Upper lobe of left lung (tissue), 6 donors: ENCODE measurements around the gene DSC2. TPM values are rescaled to one million over a fixed set of nuclear protein-coding genes. Genes with fewer than 3 reads are reported as not detected.
A peak's percentile ranks its signal among the peaks of the same experiment; 100 is the strongest.

Source experiments
- ATAC-seq, 2 donors: fragments of 200-7000 bp; cut with Tn5 transposase; one replicate each; pipeline ENCODE4 v1.9.1; 2022; ENCODE audit warnings: mild to moderate bottlenecking in 2 of 2, moderate library complexity in 2 of 2; ENCODE audit not compliant: low FRiP score in 2 of 2
- DNase-seq, 2 donors: peaks; one replicate each; pipeline ENCODE4 v3.0.0-alpha.2; 2019 to 2020
- H3K27ac ChIP-seq, 4 donors: fragments of 200-600 bp; sonication (generic); one replicate each; pipeline ENCODE4 v1.5.1; 2016 to 2019
- H3K27me3 ChIP-seq, 4 donors: fragments of 200-600 bp; sonication (generic); one replicate each; pipeline ENCODE4 v1.5.1; 2017 to 2019
- H3K36me3 ChIP-seq, 4 donors: fragments of 200-600 bp; sonication (generic); one replicate each; pipeline ENCODE4 v1.5.1; 2016 to 2019
- H3K4me1 ChIP-seq, 4 donors: fragments of 200-600 bp; sonication (generic); one replicate each; pipeline ENCODE4 v1.5.1; 2018 to 2019
- H3K4me3 ChIP-seq, 4 donors: fragments of 200-600 bp; sonication (generic); one replicate each; pipeline ENCODE4 v1.5.1; 2017 to 2019; ENCODE audit warnings: mild to moderate bottlenecking in 2 of 4, moderate library complexity in 1 of 4
- H3K9me3 ChIP-seq, 4 donors: fragments of 200-600 bp; sonication (generic); one replicate each; pipeline ENCODE4 v1.5.1; 2018 to 2019
- EP300 ChIP-seq, 4 donors: sonication (generic); formaldehyde crosslinking; IDR thresholded peaks; one replicate each; pipeline ENCODE4 v1.5.1; 2017; ENCODE audit warnings: antibody characterized with exemption in 4 of 4, control low read depth in 2 of 4
- POLR2A ChIP-seq, 4 donors: fragments of 450-650 bp; IDR thresholded peaks; one replicate each; pipeline ENCODE4 v1.5.1; 2016 to 2017; ENCODE audit warnings: antibody characterized with exemption in 4 of 4, mild to moderate bottlenecking in 2 of 4
- POLR2AphosphoS5 ChIP-seq, 2 donors: sonication (generic); formaldehyde crosslinking; IDR thresholded peaks; one replicate each; pipeline ENCODE4 v1.5.1; 2017; ENCODE audit warnings: antibody characterized with exemption in 2 of 2
- WGBS, 2 donors: methylation state at CpG; one replicate each; pipeline ENCODE4 v1.1.5; 2017 to 2018; 5-methylcytosine and 5-hydroxymethylcytosine counted together
- total RNA-seq, 6 donors: library from RNA; depleted of rRNA in 4 of 6; stranded (reverse); fragments of >200 nt in 4 of 6; gene quantifications; one replicate each; pipeline versions ENCODE4 v1.1.0 to v1.2.1, GENCODE V29; 2016 to 2021
- TF ChIP-seq, protein P1 (sequence below), 6 experiments: fragments of 450-650 bp in 4 of 6; fragments of 200-600 bp in 2 of 6; sonication (generic) in 2 of 6; IDR thresholded peaks; one replicate each; pipeline ENCODE4 v1.5.1; 2016 to 2019; ENCODE audit warnings: antibody characterized with exemption in 6 of 6
- donor health status: DM: no; HTN: no; CAD: no; lungs with moderate emphysema.
- donor health status: DM: no; HTN: yes; CAD: no; lungs with severe emphysema.

DSC2 gene
- total RNA-seq, 6 donors from 2014 or later, result 2.1 to 19.5 (median 13.2) TPM

DNA sequence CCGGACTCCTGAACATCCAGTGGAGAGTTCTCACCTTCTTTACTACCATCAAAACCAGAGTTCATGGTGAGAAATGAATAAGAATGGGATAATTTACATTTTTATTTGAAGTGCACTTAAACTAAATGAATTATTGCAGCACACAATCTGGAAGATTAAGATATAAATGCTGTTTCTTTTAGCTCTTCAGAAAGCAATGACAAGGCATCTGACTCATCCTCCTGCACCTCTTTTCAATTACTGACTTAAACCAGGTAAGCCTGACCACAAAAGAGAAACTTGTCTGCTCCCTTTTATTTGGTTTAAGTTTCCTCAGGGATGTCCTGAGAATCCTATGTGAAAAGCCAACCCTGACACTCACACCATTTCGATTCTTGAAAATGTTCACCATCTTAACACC lies 720 bp upstream of the DSC2 start:
- no peak for TF ChIP-seq POLR2AphosphoS5 (IDR thresholded peaks at IDR 0.05)
- no peak overlapping the region for H3K27ac ChIP-seq
- ATAC-seq, result no peak
- H3K36me3 ChIP-seq, result no peaks in the 10 kb centered on the region
- peaks cover 0 to 13% (median 6%) of the 10 kb centered on the region in 4 donors for H3K4me1 ChIP-seq
- H3K9me3 ChIP-seq, result no peaks in the 10 kb centered on the region
- DNase-seq, result no peak
- WGBS, 2 donors, result 81 to 97% methylated on average over 2 of the region's 2 CpGs
- no peak overlapping the region for H3K4me3 ChIP-seq
- no peaks in the 10 kb centered on the region for H3K27me3 ChIP-seq

DNA sequence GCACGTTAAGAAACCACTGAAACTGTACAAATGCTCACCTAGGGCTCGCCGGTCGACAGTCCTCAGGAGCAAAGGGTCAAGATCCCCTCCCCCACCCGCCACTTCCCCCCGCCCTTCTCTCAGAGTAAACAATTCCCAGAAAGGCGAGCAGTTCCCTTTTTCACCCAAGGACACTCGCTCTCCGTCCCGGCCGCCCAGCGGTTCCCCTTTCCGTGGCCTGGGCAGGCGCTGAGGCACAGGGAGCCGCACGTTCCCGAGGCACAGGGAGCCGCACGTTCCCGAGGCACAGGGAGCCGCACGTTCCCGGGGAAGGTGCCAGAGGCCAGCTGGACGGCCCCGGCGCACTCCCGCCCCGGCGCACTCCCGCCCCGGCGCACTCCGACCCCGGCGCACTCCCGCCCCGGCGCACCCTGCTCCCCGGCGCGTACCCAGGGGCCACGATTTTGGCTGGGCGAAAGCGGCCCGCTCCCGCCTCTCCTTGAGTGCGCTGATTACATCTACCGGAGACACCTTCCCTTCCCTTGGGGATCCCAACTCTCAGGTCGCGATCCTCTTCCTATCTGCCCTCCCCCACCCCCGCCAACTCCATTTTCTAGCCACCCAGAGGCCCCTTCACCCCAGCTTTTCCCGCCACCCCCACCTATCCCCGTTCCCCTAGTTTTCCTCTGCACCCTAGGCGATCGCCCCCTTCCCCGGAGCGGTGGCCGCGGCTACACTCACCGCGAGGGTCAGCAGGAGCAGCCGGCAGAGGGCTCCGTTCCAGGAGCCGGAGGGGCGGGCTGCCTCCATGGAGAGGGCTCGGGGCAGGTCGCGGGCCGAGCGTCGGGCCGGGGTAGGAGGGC lies 817 bp downstream of the DSC2 start:
- 1 to 3% methylated on average over 18 to 38 of the region's 72 CpGs for WGBS, 2 donors
- Histone ChIP-seq H3K27ac (peak overlapping the region; percentile 86 to 91 (median 90)), H3K36me3 (no peaks in the 10 kb centered on the region), H3K4me1 (peaks cover 0 to 13% (median 6%) of the 10 kb centered on the region in 4 donors), H3K9me3 (no peaks in the 10 kb centered on the region), H3K27me3 (no peaks in the 10 kb centered on the region), H3K4me3 (peak overlapping the region; percentile 12 to 71 (median 64))
- ATAC-seq (peak; percentile 90), DNase-seq (peak; percentile 83 to 93)
- TF ChIP-seq POLR2AphosphoS5 (IDR thresholded peaks at IDR 0.05) (peak; percentile 58 to 80), POLR2A (IDR thresholded peaks at IDR 0.05) (peak in 2 of 4 donors; percentile 33 to 75), EP300 (IDR thresholded peaks at IDR 0.05) (no peak)
- TF ChIP-seq, protein P1, sequence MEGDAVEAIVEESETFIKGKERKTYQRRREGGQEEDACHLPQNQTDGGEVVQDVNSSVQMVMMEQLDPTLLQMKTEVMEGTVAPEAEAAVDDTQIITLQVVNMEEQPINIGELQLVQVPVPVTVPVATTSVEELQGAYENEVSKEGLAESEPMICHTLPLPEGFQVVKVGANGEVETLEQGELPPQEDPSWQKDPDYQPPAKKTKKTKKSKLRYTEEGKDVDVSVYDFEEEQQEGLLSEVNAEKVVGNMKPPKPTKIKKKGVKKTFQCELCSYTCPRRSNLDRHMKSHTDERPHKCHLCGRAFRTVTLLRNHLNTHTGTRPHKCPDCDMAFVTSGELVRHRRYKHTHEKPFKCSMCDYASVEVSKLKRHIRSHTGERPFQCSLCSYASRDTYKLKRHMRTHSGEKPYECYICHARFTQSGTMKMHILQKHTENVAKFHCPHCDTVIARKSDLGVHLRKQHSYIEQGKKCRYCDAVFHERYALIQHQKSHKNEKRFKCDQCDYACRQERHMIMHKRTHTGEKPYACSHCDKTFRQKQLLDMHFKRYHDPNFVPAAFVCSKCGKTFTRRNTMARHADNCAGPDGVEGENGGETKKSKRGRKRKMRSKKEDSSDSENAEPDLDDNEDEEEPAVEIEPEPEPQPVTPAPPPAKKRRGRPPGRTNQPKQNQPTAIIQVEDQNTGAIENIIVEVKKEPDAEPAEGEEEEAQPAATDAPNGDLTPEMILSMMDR (IDR thresholded peaks at IDR 0.05), result peak in 2 of 6 experiments; percentile 9 to 22

DNA sequence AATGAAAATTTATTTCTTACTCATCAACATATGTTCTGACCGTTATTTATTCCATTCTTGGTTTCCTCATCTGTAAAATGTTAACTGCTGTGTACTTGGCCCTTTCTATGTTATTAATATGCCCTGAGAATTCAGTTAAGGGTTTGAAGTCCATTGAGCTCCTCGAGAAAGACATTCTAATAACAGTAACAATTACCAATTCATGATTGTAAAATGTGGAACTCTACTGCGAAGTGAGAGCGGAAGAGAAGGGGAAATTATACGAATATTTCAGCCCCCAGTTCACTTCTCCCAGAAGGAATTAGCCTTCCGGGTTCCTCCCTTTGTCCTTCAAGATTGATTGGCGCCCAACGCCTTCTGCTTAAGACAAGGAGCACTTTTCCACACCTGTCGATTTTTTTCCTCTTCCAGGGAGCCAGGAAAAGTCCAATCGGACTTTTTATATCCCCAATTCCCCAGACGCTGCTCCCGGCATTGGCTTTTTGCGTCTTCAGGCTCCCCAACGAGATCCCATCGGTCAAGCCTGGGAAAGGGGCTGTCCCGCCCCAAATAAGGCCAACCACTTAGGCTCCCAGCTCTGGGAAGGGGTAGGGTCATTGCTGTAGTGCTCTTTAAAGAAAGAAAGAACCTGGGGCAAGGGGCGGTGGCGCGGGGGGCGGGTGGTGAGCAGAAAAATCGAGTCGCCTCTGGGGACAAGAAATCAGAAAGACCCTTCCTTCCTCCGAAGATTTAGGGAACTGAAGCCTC lies 1.6 kb downstream of the DSC2 start:
- WGBS, 2 donors, result 13 to 17% methylated on average over 23 of the region's 23 CpGs
- no peaks in the 10 kb centered on the region for H3K9me3 ChIP-seq
- H3K4me3 ChIP-seq, result peak overlapping the region; percentile 12 to 71 (median 64)
- ATAC-seq (peak; percentile 41 to 71), DNase-seq (peak; percentile 61 to 80)
- H3K36me3 ChIP-seq, result no peaks in the 10 kb centered on the region
- H3K4me1 ChIP-seq, result peaks cover 0 to 13% (median 6%) of the 10 kb centered on the region in 4 donors
- peak overlapping the region; percentile 86 to 91 (median 90) for H3K27ac ChIP-seq
- no peak for TF ChIP-seq POLR2AphosphoS5 (IDR thresholded peaks at IDR 0.05)
- H3K27me3 ChIP-seq, result no peaks in the 10 kb centered on the region

DNA sequence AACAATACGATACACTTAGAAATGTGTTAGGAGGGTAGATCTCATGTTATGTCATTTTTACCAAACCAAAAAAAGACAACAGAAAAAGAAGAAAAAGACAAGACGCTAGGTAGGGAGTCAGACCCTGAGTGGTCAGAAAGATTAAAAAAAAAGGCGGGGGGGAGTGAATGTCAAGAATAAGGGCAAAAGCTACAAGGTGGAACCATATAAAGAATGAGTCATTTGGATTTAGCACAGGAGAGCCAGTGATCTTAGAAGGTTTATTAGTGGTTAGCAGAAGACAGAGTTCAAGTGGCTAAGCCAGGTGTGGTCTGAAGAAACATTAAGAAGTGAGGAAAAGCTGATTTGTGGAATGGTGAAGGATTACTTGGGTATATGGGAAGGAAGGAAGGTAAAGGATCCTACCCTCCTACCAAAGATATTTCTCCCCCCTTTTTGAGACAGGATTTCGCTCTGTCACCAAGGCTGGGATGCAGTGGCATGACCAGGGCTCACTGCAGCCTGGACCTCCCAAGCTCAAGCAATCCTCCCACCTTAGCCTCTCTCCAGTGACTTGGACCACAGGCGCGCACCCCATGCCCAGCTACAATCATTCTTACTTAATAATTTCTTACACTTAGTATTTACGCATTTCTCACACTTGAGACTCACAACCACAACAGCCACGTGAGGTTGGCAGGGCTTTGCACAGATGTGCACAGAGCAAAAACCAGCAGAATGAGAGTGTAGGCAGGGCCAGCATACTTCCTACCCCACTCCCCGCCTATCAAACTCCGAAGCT lies 2.6 kb downstream of the DSC2 start:
- ATAC-seq (no peak), DNase-seq (no peak)
- 91 to 92% methylated on average over 10 of the region's 10 CpGs for WGBS, 2 donors
- H3K27ac ChIP-seq, result no peak overlapping the region
- H3K4me1 ChIP-seq, result peaks cover 0 to 13% (median 6%) of the 10 kb centered on the region in 4 donors
- H3K27me3 ChIP-seq, result no peaks in the 10 kb centered on the region
- peak overlapping the region in 1 of 4 donors; percentile 71 for H3K4me3 ChIP-seq
- H3K36me3 ChIP-seq, result no peaks in the 10 kb centered on the region
- H3K9me3 ChIP-seq, result no peaks in the 10 kb centered on the region
- TF ChIP-seq POLR2AphosphoS5 (IDR thresholded peaks at IDR 0.05) (no peak), POLR2A (IDR thresholded peaks at IDR 0.05) (no peak), EP300 (IDR thresholded peaks at IDR 0.05) (no peak)
- TF ChIP-seq, protein P1 (IDR thresholded peaks at IDR 0.05), result no peak

DNA sequence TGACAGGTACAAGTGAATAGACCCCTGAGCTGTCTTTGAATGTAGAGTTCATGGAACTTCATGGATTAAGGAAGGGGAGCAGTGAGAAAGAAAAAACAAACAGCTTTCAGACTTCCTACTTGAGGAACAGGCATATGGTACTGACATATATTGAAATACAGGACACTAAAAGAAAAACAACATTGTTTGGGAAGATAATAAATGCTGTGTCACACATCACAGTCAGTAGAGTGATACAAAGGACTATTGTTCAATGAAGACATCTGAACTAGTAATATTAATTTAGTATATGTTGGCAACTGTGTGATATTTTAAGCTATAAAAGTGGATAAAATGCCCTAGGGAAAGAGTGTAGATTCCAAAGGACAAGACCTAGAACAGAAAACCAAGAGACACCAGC lies 3.3 kb downstream of the DSC2 start:
- no peaks in the 10 kb centered on the region for H3K9me3 ChIP-seq
- no peaks in the 10 kb centered on the region for H3K27me3 ChIP-seq
- DNase-seq (no peak), ATAC-seq (no peak)
- H3K27ac ChIP-seq, result no peak overlapping the region
- no peaks in the 10 kb centered on the region for H3K36me3 ChIP-seq
- no peak overlapping the region for H3K4me3 ChIP-seq
- no peak for TF ChIP-seq EP300 (IDR thresholded peaks at IDR 0.05)
- H3K4me1 ChIP-seq, result peaks cover 0 to 13% (median 6%) of the 10 kb centered on the region in 4 donors

DNA sequence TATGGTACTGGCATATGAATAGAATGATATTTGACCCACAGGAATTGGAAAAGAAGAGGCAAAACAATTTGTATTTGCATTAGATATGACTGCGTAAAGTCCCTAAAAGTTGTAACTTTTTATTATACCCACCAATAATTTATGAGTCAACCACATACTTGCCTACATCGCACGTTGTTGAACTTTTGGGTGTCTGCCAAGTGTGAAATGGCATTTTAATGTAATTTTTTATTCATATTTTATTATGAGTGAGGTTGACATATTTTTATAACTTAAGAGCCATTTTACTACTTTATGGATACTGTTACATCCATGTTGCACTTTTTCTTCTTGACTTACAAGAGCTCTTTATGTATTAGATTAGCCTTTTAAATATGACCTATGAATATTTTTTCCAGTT lies 4.6 kb downstream of the DSC2 start:
- Histone ChIP-seq H3K27ac (no peak overlapping the region), H3K4me3 (no peak overlapping the region), H3K27me3 (no peaks in the 10 kb centered on the region), H3K36me3 (no peaks in the 10 kb centered on the region), H3K4me1 (peaks cover 0 to 13% (median 6%) of the 10 kb centered on the region in 4 donors), H3K9me3 (no peaks in the 10 kb centered on the region)
- no peak for DNase-seq
- TF ChIP-seq EP300 (IDR thresholded peaks at IDR 0.05) (no peak), POLR2AphosphoS5 (IDR thresholded peaks at IDR 0.05) (no peak), POLR2A (IDR thresholded peaks at IDR 0.05) (no peak)
- TF ChIP-seq, protein P1 (IDR thresholded peaks at IDR 0.05), result no peak
- no peak for ATAC-seq
- WGBS, 2 donors, result 69 to 70% methylated on average over 3 of the region's 3 CpGs
